Colonic mucosa (tissue), 4 donors: ENCODE data around the gene ABCC10. TPM values are rescaled to one million over a fixed set of nuclear protein-coding genes. Genes with fewer than 3 reads are reported as not detected.

ENCODE experiments used
- DNase-seq: peaks from one replicate; pipeline ENCODE4 v3.0.0-alpha.2; 2020
- H3K27ac ChIP-seq: fragments of 200-600 bp; one replicate; pipeline ENCODE4 v1.8.0; 2021
- H3K27me3 ChIP-seq: fragments of 200-600 bp; one replicate; pipeline ENCODE4 v1.8.0; 2021
- H3K36me3 ChIP-seq: fragments of 200-600 bp; one replicate; pipeline ENCODE4 v1.8.0; 2021
- H3K4me1 ChIP-seq: fragments of 200-600 bp; one replicate; pipeline ENCODE4 v1.8.0; 2021; ENCODE audit warnings: mild to moderate bottlenecking
- H3K4me3 ChIP-seq: fragments of 200-600 bp; one replicate; pipeline ENCODE4 v1.8.0; 2021
- H3K9ac ChIP-seq, 2 donors: one replicate each; pipeline ENCODE4 v1.7.0; 2013; ENCODE audit warnings: control low read depth in 2 of 2, low read depth in 2 of 2, low read length in 2 of 2
- H3K9me3 ChIP-seq: fragments of 200-600 bp; one replicate; pipeline ENCODE4 v1.8.0; 2021
- CTCF ChIP-seq: fragments of 200-600 bp; IDR thresholded peaks from one replicate; pipeline ENCODE4 v1.8.0; 2022; ENCODE audit warnings: antibody characterized with exemption, mild to moderate bottlenecking
- intact Hi-C: fragments of 100-400 bp; cut with DNase I; formaldehyde crosslinking; loops from one replicate; pipeline ENCODE4 v1.14.1; 2022
- total RNA-seq, 2 donors: library from RNA; stranded (reverse); fragmentation: NEBNext Ultra II Directional in 1 of 2; extraction: Animal tissue kit (Norgen Biotek cat#: 25700) in 1 of 2; gene quantifications; one replicate each; pipeline ENCODE4 v1.2.1, GENCODE V29; 2021
- donor health status: healthy.
- donor health status: DM: no; HTN: no; CAD: no.
- donor health status: DM: no; HTN: no; CAD: no.

The ABCC10 gene
- total RNA-seq, 2 donors from 2014 or later = 22.9 to 33.9 TPM

- Histone ChIP-seq H3K4me3 (no peak overlapping the region), H3K27ac (no peak overlapping the region), H3K9me3 (no peaks in the 10 kb centered on the region), H3K4me1 (no peaks in the 10 kb centered on the region), H3K27me3 (no peaks in the 10 kb centered on the region), H3K36me3 (peaks cover 9% of the 10 kb centered on the region), H3K9ac (no peak overlapping the region)
- no peak for TF ChIP-seq CTCF
- DNase-seq = no peak
- intact Hi-C loops = no loop called here
Measured at GRCh38 chr6:43442935-43443334, 15.6 kb downstream of the ABCC10 start.

DNA sequence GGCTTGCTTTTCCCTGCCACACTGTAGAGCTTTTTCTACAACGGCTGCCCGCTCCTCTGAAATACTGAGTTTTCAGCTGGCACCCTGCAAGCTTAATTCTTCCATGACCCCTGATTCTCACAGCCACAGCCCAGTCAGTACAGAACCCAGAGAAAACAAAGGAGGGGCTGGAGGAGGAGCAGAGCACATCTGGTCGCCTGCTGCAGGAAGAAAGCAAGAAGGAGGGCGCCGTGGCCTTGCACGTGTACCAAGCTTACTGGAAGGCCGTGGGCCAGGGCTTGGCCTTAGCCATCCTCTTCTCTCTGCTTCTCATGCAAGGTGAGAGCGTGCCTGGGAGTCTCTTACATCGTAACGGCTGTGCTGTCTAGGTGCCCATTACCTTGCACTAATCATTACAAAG lies 16.7 kb downstream of the ABCC10 start:
- no peaks in the 10 kb centered on the region for H3K27me3 ChIP-seq

GRCh38 chr6:43444582-43444981 lies 17.2 kb downstream of the ABCC10 start:
- H3K9ac ChIP-seq = no peak overlapping the region
- no peaks in the 10 kb centered on the region for H3K27me3 ChIP-seq
- H3K4me3 ChIP-seq = no peak overlapping the region
- H3K27ac ChIP-seq = no peak overlapping the region
- H3K36me3 ChIP-seq = peaks cover 9% of the 10 kb centered on the region
- no peaks in the 10 kb centered on the region for H3K4me1 ChIP-seq
- intact Hi-C loops = no loop called here
- no peak for TF ChIP-seq CTCF
- no peak for DNase-seq
- H3K9me3 ChIP-seq = no peaks in the 10 kb centered on the region

More for the DNA sequence above, 16.7 kb downstream of the ABCC10 start:
- Histone ChIP-seq H3K4me3 (no peak overlapping the region), H3K4me1 (no peaks in the 10 kb centered on the region), H3K36me3 (peaks cover 9% of the 10 kb centered on the region), H3K9me3 (no peaks in the 10 kb centered on the region), H3K9ac (no peak overlapping the region), H3K27ac (no peak overlapping the region)
- TF ChIP-seq CTCF = no peak
- no peak for DNase-seq
- intact Hi-C loops = no loop called here

DNA sequence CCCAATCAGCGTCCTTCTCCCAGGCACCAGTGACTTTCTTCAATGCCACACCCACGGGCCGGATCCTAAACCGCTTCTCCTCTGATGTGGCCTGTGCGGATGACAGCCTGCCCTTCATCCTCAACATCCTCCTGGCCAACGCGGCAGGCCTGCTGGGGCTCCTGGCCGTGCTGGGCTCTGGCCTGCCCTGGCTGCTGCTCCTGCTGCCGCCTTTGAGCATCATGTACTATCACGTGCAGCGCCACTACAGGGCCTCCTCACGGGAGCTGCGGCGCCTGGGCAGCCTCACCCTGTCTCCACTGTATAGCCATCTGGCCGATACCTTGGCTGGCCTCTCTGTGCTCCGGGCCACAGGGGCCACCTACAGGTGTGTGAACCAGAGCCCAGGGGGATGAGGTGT lies 18.2 kb downstream of the ABCC10 start:
- no peak for DNase-seq
- H3K4me3 ChIP-seq = no peak overlapping the region
- intact Hi-C loops = no loop called here
- H3K36me3 ChIP-seq = peaks cover 9% of the 10 kb centered on the region
- H3K27me3 ChIP-seq = no peaks in the 10 kb centered on the region
- no peaks in the 10 kb centered on the region for H3K9me3 ChIP-seq
- H3K4me1 ChIP-seq = no peaks in the 10 kb centered on the region
- H3K9ac ChIP-seq = no peak overlapping the region
- no peak for TF ChIP-seq CTCF
- H3K27ac ChIP-seq = no peak overlapping the region

DNA sequence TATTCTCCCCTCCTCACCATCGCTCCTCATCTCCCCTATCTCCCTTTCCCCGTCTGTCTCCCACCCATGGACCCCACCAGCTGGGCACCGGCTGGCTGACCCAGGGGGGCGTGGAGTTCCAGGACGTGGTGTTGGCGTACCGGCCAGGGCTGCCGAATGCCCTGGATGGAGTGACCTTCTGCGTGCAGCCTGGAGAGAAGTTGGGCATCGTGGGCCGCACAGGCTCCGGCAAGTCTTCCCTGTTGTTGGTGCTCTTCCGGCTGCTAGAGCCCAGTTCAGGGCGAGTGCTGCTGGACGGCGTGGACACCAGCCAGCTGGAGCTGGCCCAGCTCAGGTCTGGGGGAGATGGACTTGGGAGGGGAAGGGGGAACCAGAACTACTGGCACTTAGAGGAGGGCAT lies 20.3 kb downstream of the ABCC10 start:
- no peaks in the 10 kb centered on the region for H3K4me1 ChIP-seq
- no peak for TF ChIP-seq CTCF
- peaks cover 5% of the 10 kb centered on the region for H3K36me3 ChIP-seq
- H3K4me3 ChIP-seq = no peak overlapping the region
- no peaks in the 10 kb centered on the region for H3K27me3 ChIP-seq
- H3K9me3 ChIP-seq = no peaks in the 10 kb centered on the region
- no peak for DNase-seq
- no peak overlapping the region for H3K27ac ChIP-seq
- H3K9ac ChIP-seq = no peak overlapping the region
- intact Hi-C loops = no loop called here

- no peak overlapping the region for H3K4me3 ChIP-seq
- H3K4me1 ChIP-seq = no peaks in the 10 kb centered on the region
- TF ChIP-seq CTCF = no peak
- no peaks in the 10 kb centered on the region for H3K36me3 ChIP-seq
- DNase-seq = no peak
- no peak overlapping the region for H3K27ac ChIP-seq
- intact Hi-C loops = no loop called here
- H3K27me3 ChIP-seq = no peaks in the 10 kb centered on the region
- no peak overlapping the region for H3K9ac ChIP-seq
- no peaks in the 10 kb centered on the region for H3K9me3 ChIP-seq
Measured at GRCh38 chr6:43448916-43449315, 21.6 kb downstream of the ABCC10 start.
